HG02981 (cell line): ENCODE measurements around the gene OPN1SW.
A peak's percentile ranks its signal among the peaks of the same experiment; 100 is the strongest.

Experiments used
- ATAC-seq: cut with Tn5 transposase; IDR thresholded peaks from one replicate; pipeline ENCODE4 v1.9.1; 2021; ENCODE audit warnings: mild to moderate bottlenecking, moderate library complexity; ENCODE audit not compliant: unreplicated experiment

Gene OPN1SW

GRCh38 chr7:128759242-128759641 is 16.4 kb downstream of the OPN1SW start:
- ATAC-seq, result no peak

- ATAC-seq, result no peak
These were observed 17.0 kb downstream of the OPN1SW start for GRCh38 chr7:128758553-128758952.

GRCh38 chr7:128757203-128757602 is 18.4 kb downstream of the OPN1SW start:
- no peak for ATAC-seq

- ATAC-seq, result no peak
These were observed 19.6 kb downstream of the OPN1SW start for GRCh38 chr7:128755819-128756476.

- no peak for ATAC-seq
These were observed 20.3 kb downstream of the OPN1SW start for GRCh38 chr7:128755075-128755818.

- ATAC-seq, result no peak
These were observed 23.3 kb downstream of the OPN1SW start for GRCh38 chr7:128752251-128752650.

- ATAC-seq, result no peak
These were observed 28.1 kb downstream of the OPN1SW start for GRCh38 chr7:128747327-128748079.

GRCh38 chr7:128745706-128746105 is 29.9 kb downstream of the OPN1SW start:
- ATAC-seq, result no peak

GRCh38 chr7:128744366-128744905 is 31.2 kb downstream of the OPN1SW start:
- ATAC-seq, result no peak

- ATAC-seq, result no peak
These were observed 32.4 kb downstream of the OPN1SW start for GRCh38 chr7:128743112-128743772.

- no peak for ATAC-seq
These were observed 33.4 kb downstream of the OPN1SW start for GRCh38 chr7:128742206-128742605.

- no peak for ATAC-seq
These were observed 34.1 kb downstream of the OPN1SW start for GRCh38 chr7:128741491-128741890.

- no peak for ATAC-seq
These were observed 34.6 kb downstream of the OPN1SW start for GRCh38 chr7:128740996-128741395.

GRCh38 chr7:128739990-128740682 is 35.5 kb downstream of the OPN1SW start:
- ATAC-seq, result no peak

- ATAC-seq, result peak; percentile 97
These were observed 36.3 kb downstream of the OPN1SW start, which contains the start of gene CALU for GRCh38 chr7:128739048-128739962. Gene CALU, plus strand, starts transcription at chr7:128739359. Its CDS starts 9,225 bp downstream, at chr7:128748584.

GRCh38 chr7:128738570-128739047 is 37.0 kb downstream of the OPN1SW start:
- peak; percentile 2 for ATAC-seq

- no peak for ATAC-seq
These were observed 37.7 kb downstream of the OPN1SW start for GRCh38 chr7:128737867-128738385.

- ATAC-seq, result no peak
These were observed 38.2 kb downstream of the OPN1SW start for GRCh38 chr7:128737441-128737840.

- ATAC-seq, result no peak
These were observed 40.2 kb downstream of the OPN1SW start for GRCh38 chr7:128735436-128735835.
